ENCODE results near the gene LAMB4.

DNA sequence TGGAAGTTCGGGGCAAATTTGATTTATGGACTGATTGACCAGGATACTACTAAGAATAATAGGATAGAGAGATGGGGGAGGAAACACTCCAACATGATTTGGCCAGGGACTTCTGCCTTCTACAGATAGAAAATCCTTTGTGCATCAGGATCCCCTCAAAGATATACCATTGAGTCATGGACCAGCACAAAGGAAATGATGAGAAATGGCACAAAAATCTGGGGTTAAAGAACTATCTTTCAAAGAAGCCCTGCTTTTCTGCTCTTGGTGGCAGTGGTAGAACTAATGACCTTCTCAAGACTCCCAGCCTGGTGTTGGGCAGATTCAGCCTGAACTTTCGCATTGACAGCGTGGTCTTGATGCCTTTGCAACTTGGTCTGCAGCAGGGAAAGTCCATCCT is 99.6 kb downstream of the LAMB4 start:
- TF ChIP-seq POLR2AphosphoS5 (IDR thresholded peaks at IDR 0.05; ENCODE audit: low read depth, low read length) (no peak), TAF1 (IDR thresholded peaks at IDR 0.05; ENCODE audit: borderline replicate concordance, low read depth, low read length) (no peak)
